DMS153 treated with DMSO at 0.1 percent for 48 hours (cell line): ENCODE data around the gene LMO2.
"Not testable (repeated sequence)": the region's sequence is repeated elsewhere in the genome, so short reads cannot be mapped to it uniquely, and the experiment has no call there.

Experiments
- DNase-seq: peaks from one replicate; lab custom pipeline; 2025; ENCODE audit not compliant: unreplicated experiment; lab: John Stamatoyannopoulos, UW

The LMO2 gene

DNA sequence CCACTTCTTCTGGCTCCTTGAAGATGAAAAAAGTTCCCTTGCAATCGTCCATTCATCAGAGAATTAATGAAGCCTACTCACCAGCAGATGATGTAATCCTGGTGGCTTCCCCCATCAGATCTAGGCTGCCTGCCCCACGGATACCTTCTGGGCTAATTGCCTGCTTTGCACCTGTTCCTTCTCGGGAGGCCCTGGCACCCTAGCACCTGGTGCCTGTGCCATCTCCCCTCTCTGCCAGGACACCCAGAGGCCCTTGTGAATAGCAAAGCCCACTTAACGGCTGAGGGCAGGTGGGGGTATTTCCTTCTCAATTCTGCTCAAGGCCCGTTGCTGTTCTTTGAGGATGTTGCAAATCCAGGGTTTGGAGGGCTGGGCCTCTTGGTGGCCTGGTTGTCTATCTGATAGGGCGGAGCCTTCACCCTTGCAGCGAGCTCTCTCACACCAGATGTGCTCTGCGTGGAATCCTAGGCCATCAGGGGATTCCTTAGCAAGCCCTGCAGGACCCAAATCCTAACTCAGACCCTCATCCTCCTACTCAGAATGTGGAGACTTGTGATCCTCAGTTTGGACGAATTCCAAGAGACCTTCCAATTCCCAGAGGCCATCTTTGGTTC, at the start of gene LMO2:
Gene LMO2, minus strand, starts transcription at position 363 of the 614 bp plus-strand sequence. CDS start 22,360 bp downstream, outside the sequence.
- DNase-seq = peak; percentile 70

- no peak for DNase-seq
These were observed 48.6 kb upstream of the LMO2 start for GRCh38 chr11:33940538-33940815.

DNA sequence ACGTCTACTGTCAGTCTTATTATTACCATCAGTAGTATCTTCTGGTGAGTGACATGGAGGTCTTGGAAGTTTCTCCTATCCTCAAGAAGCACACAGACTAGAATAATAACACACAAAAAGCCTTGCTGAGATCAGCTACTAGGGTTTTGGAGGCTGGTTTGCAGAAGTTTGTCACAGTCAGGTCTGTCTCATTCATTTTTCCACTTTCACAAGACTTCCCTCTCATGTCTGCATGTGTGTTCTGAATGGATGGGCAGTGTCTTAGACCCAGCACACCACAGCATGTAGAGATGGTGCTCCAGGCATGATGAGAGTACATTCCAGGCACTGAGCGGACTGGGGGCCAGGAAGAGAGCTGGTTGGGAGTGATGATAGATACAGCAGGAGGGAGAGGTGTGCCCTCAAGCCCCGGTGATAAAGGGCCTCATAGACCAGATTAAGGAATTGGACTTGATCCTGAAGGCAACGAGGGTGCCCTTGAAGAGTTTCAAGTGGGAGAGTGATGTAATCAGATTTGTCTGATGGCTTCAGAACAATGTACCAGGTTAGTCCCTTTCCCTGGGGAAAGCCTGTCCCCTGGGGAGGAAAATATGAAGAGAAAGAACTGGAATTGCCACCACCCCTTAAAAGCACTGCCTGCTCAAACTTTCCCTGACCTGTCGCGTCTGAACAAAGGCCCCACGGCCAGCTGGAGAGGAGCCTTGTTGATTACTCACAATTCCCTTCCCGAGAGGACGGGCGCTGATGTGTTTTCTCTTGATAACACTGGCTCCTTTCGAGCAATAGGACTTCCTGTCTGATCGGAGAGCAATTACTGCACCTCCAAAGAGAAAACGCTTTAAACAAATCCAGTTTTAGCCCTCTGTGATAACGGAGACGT, 45.1 kb upstream of the LMO2 start:
- DNase-seq = peak; percentile 25

DNA sequence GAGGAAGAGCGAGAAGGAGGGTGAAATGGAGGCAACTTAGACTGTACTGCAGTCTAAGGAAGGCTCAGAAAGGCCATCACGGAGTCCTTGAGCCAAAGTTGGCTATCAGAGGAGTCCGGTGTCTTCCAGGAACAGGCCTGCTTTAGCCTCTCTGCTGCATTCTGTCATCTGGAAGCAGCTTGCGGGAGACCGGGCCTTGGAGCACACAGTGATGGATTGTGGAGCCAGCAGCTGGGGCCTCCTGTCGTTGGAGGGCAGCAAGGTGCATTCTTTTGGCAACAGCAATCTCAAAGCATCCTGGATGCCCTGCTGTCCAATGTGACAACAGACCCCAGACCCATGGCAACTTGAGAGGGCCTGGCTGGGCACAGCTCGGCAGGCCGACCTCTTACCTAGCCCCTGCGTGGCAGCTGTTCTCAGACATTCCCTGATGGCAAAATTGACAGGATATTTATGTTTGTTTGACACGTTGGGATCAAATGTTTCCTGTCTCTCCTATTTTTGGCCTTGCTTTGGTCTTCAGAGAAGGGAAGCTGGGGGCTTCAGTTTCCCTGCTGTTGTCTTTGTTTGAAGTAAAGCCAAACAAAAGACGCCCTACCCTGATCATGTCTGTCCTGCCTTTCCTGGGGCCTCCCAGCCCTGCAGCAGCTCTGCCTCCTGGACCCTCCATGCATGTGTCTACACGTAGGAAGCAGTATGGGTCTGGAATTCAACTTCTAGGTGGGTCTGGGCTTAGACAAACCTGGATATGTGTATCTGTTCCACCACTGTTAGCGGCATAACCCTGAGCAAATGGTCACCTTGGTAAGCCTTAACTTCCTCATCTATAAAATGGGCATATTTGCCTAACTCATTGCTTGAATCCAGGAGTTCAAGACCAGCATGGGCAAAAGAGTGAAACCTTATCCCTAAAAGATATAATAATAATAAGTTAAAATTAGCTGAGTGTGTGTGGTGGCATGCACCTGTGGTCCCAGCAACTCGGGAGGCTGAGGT, 43.9 kb upstream of the LMO2 start:
- DNase-seq = no peak

- no peak for DNase-seq
These were observed 43.1 kb upstream of the LMO2 start for GRCh38 chr11:33935005-33935404.

GRCh38 chr11:33934450-33934849, 42.6 kb upstream of the LMO2 start:
- DNase-seq = no peak

DNA sequence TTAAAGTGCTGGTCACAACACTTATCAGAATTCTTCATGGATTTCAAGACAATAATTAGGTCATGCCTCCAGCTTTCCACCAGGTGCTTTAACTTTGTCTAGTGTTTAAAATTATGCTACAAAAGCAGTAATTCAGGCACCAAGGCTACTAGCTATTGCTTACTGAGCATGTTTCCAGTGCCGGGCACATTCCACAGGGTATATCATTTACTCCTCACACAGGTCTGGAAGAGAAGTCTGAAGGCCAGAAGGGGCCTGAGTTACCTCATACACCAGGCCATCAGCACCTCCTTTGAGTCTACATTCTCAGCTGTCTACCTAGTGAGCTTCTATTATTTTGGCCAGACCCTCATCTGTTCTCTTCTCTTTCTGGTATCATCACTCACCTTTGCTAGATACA, 41.7 kb upstream of the LMO2 start:
- DNase-seq = no peak

DNA sequence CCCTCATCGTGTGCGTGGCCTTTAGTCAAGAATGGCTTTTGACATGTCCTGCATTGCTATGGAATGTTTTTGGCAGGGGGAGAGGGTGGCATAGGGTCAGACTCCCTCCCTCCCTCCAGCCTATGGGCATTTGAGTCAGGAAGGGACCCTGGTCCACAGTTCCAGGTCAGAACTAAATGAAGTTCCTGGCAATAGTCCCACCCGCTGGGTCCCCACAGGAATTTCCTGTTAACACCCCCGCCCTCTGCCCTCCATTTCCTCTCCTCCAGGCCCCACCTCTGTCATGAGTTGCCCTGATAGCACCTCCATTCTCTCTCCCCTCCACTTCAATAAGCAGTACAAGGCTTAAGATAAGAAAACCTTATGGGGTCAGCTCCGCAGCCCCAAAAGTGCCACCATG, 40.8 kb upstream of the LMO2 start:
- no peak for DNase-seq

DNA sequence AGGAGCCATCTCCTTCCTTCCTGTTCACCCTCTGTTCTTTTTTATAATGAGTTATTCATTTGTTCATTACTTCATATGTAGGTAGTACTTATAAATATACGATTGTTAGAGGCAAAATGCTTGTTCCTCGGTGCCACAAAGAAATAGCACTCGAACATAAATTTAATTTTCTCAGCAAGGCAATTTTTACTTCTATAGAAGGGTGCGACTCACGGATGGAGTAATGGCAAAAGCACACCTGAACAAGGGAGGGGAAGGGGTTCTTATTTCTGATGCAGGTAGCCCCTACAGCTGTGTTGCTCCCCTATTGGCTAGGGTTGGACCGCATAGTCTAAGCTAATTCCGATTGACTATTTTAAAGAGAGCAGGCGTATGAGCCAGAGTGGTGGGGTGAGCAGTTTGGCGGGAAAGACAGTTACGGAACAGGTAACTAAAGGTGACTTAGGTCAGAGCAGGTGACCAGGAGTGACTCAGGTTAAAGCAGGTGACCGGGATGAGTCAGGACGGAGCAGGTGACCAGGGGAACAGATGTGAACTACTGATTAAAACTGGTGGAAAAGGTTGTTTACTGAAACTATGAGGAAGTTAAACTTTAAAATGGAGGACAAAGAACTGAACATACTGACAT, 40.0 kb upstream of the LMO2 start:
- DNase-seq = not testable (repeated sequence)

GRCh38 chr11:33931067-33931466, 39.2 kb upstream of the LMO2 start:
- no peak for DNase-seq

GRCh38 chr11:33930317-33931021, 38.6 kb upstream of the LMO2 start:
- DNase-seq = no peak

DNA sequence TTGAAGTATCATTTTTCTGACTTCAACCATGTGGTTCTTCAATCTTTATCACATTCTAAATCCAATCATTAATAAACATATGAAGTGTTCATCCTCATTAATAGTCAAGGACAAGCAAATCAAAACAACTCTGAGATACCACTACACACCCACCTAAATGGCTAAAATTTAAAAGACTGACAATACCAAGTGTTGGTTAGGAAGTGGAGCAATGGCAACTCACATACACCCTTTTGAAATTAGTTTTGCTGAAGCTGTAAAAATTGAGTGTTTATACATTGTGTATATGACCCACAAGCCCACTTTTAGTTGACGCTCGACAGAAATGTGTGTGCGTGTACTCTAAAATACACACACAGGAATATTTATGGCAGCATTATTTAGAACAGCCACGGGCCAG, 36.7 kb upstream of the LMO2 start:
- no peak for DNase-seq

DNA sequence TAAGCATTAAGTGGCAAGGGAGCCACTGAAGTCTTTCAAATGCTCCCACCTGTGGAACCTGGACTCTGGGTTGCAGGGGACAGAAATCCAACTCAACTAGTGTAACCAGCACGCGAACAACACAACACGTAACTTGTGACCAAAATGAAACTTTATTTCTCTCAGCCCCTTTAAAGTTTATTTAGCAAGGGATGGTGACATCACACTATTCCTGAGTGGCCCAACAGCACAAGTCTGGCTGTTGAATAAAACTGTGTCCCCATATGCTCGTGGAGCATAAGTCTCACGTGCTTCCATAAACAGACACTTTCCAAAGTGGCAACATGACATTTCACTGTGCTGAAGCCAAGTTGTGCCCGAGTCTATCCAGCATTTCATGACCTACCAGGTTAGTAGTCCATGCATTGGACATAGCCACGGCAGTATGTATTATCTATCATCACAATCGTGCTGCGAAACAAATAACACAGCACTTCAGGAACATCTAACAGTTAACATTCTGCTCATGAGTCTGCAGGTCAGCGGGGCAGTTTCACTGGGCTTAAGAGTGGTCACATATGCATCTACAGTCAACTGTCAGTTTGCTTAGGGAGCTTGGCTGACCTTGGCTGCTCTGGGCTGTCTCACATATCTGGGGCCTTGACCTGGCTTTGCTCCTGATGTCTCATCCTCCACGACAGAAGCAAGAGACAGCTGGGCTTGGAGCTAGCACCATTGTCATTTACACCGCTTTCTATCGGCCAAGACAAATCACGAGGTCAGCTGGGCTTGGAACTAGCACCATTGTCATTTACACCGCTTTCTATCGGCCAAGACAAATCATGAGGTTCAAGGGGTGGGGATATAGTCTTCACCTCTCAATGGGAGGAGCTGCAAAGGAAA, 35.0 kb upstream of the LMO2 start:
- DNase-seq = no peak

DNA sequence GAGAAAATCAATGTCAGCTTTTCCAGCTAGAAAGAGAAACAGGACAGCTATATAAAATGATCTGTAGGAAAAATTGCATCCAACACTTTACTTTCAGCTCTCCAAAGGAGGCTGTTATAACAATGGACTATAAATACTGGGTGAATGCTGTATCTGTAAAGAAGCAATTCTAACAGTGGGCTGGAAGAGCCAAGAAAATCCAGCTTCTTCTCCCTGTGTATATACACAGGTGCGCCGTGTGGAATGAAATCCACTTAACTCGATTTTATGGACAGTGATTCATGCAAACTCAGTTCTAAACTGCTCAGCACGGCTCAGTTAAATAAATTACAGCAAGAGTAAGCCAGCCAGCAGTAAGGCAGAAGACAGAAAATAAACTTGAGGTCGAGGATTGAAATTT, 32.5 kb upstream of the LMO2 start:
- no peak for DNase-seq

DNA sequence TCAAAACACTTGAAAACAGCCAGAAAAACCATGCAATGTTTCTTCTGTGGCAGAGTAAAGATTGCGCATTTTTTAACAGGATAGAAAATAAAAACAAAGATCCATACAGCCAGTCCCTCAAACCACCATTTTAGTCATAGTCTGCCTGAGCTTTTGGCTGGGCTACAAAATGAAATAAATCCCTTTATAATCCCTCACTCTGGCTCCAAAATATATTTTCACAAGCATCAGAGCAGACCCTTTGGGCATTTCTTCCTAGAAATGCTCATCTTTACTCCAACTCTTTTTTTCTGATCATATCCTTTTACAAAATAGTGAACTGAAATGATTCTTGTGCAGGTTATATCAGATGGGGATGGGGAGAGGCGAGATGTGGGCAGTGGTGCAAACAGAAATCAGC, 31.8 kb upstream of the LMO2 start:
- no peak for DNase-seq

DNA sequence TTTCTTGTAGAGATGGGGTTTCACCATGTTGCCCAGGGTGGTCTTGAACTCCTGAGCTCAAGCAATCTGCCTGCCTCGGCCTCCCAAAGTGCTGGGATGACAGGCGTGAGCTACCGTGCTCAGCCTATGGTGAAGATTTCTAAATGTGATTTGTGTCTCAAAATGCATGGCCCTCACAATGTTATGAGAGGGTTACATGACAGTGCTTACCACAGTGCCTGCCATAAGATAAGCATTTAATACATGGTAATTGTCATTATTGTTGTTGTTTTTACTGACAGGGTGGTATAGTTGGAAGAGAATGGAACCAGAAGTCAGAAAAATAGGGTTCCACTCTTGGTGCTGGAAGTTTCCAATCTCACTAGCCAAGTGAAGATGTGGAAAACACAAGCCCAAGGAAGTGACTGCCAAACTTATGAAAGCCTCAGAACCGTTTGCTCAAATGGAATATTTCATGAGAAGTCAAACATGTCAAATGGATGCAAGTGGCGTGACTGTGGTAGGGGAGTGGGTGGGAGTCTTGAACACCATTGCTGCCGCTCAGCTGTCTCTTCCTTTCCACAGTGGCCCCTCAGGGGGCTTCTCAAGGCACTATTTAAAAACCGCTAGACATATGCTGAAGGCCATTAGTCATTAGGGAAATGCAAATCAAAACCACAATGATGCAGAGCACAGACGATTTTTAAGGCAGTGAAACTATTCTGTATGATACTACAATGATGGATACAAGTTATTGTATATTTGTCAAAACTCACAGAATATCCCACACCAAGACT, 29.1 kb upstream of the LMO2 start:
- DNase-seq = no peak

- no peak for DNase-seq
These were observed 27.8 kb upstream of the LMO2 start for GRCh38 chr11:33919645-33920044.

- DNase-seq = not testable (repeated sequence)
These were observed 25.5 kb upstream of the LMO2 start for GRCh38 chr11:33917402-33917801.

DNA sequence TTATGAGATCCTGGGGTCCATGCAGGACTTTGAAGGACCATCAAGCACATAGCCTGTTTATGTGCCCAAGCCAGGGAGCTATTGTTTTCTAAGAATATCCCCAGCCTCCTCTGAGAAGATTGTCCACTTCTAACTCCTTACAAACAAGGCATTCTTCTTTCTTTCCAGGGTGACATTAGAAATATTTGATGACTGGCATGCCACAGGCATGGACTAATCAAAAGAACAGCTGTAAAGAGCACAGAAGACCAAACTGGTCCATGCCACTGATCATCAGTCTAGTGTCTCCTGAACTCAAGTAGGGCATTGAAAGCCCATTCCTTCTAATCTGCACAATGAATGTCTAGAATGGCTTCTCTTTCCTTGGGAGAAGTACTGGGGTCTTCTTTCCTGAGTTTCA, 24.9 kb upstream of the LMO2 start:
- no peak for DNase-seq
